Coronary artery (tissue), 2 donors: ENCODE measurements around the gene TPCN1.

ENCODE experiments used
- DNase-seq: peaks from one replicate; pipeline ENCODE4 v3.0.0-alpha.2; 2017; ENCODE audit warnings: low spot score
- H3K27ac ChIP-seq, 2 donors: fragments of 200-600 bp; sonication (generic); one replicate each; pipeline ENCODE4 v1.5.1; 2016 to 2019
- H3K4me3 ChIP-seq: fragments of 200-600 bp; sonication (generic); 2 replicates; pipeline ENCODE4 v1.5.1; 2016; ENCODE audit warnings: mild to moderate bottlenecking, moderate library complexity
- CTCF ChIP-seq: fragments of 200-600 bp; sonication (generic); IDR thresholded peaks from one replicate; pipeline ENCODE4 v1.5.1; 2019; ENCODE audit warnings: antibody characterized with exemption

TPCN1 gene

GRCh38 chr12:113196582-113196981, 24.7 kb upstream of the TPCN1 start:
- no peak overlapping the region for H3K4me3 ChIP-seq
- no peak for DNase-seq
- TF ChIP-seq CTCF = no peak
- no peak overlapping the region for H3K27ac ChIP-seq

DNA sequence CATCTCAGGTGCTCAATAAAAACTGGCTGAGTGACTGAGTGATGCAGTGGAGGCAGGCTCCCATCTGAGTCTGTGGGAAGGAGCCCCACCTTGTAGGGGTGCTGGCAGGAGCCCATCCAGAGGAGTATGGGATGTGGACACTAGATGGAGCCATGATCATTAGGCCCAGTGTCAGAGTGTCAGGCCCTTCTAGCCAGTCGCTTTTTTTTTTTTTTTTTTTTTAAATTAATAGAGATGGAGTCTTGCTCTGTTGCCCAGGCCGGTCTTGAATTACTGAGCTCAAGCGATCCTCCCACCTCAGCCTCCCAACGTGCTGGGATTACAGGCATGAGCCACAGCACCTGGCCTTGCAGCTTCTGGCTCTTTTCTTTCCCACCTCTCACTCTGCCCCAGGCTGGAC, 24.3 kb upstream of the TPCN1 start:
- no peak for DNase-seq
- peak; percentile 58 for TF ChIP-seq CTCF
- H3K27ac ChIP-seq = no peak overlapping the region
- no peak overlapping the region for H3K4me3 ChIP-seq

GRCh38 chr12:113197518-113198077, 23.7 kb upstream of the TPCN1 start:
- TF ChIP-seq CTCF = no peak

DNA sequence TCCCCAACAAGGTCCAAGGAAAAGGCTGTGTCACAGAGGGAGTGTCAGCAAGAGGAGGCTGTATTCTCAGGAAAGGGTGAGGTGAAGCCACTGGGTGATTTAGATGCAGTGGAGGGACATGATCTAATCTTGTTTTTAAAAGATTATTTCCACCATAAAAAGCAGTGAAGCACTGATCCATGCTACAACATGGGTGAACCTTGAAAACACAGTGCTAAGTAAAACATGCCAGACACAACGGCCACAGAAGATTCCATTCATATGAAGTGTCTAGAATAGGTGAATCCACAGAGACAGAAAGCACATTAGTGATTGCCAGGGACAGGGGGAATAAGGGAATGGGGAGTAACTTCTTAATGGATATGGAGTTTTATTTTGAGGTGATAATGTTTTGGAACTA, 23.0 kb upstream of the TPCN1 start:
- no peak overlapping the region for H3K27ac ChIP-seq
- no peak overlapping the region for H3K4me3 ChIP-seq
- no peak for DNase-seq
- TF ChIP-seq CTCF = no peak

More at GRCh38 chr12:113197518-113198077, 23.7 kb upstream of the TPCN1 start:
- no peak for DNase-seq
- Histone ChIP-seq H3K4me3 (no peak overlapping the region), H3K27ac (no peak overlapping the region)

DNA sequence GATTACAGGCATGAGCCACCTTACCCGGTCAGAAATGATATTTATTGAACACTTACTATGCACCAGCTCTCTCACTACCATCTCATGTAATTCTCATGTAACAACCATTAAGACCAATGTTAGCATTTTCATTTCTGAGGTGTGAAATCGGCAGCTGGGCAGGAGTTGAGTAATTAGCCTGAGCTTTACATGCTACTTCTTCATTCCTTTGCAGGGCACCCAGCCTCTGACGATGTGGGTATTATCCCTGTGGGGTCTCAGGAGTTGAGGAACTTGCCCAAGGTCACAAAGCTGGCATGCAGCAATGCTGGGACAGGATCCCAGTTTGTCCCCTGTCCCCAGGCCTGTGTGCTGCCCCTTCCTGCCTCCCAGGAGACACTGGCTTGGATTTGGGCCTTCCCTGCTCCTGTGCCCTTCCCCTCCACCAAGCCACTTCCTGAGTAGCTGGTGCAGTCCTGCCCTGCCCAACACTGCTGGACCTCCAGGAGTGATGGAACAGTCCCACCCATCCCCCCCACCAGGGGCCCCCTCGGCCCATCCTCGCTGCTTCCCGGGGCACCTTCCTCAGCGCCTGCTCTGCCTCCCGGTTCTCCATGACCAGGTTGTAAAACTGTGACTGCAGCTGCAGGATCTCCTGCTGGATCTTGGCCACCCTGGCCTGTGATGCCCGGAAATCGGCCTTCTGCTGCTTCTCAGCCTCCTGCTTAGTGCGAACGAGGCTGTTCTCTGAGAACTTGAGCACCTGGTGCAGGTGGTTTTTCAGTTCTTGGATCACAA, 21.1 kb upstream of the TPCN1 start:
- Histone ChIP-seq H3K4me3 (no peak overlapping the region), H3K27ac (no peak overlapping the region)
- TF ChIP-seq CTCF = no peak
- DNase-seq = no peak

GRCh38 chr12:113201187-113202177, 19.8 kb upstream of the TPCN1 start:
- H3K4me3 ChIP-seq = no peak overlapping the region
- TF ChIP-seq CTCF = no peak
- no peak for DNase-seq
- H3K27ac ChIP-seq = no peak overlapping the region
